ENCODE results near the gene C1QTNF1. TPM values are rescaled to one million over a fixed set of nuclear protein-coding genes. Genes with fewer than 3 reads are reported as not detected.
A peak's percentile ranks its signal among the peaks of the same experiment; 100 is the strongest.

The C1QTNF1 gene
- total and polyA plus RNA-seq, 9 of the 15 experiments (the other 6 are each of a cell fraction or from before 2014, with no cell fraction given): 0.09 TPM; not detected in 8

DNA sequence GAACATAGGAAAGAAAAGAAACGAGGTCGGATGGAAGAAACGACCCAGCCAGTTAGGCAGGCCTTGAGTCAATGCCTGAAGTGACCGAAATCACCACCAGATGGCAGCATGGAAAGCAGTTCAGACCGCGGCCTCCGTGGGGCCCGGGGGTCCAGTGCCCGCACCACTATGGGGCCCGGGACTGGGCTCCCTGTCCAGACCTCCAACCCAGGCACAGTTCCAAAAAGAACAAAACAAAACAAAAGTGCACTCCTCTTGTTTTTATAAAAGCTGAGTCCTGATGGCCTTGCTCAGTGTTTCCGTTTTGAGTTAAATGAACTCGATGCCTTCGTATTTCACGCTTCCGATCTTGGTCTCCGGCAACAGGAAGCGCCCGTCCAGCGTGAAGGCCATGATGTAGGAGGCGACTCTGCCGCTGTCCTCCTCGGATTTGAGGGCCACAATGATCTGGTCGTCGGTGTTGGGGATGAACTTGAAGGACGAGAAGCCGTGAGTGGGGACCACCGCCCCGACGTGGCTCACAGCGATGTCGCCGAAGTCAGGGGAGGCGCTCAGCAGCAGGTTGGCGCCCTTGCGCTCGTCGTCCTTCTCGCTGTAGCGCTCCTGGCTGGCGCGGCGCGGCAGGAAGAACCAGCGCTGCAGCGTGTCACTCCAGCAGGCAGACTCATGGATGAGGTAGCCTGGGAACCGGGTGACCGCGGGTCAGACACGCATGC lies 30.6 kb upstream of the C1QTNF1 start:
- no peak overlapping the region for H2AFZ ChIP-seq (ENCODE audit: low read depth, low read length)
- no peak overlapping the region; a peak in 1 of 4 replicates for H3K9ac ChIP-seq (ENCODE audit: insufficient read depth in 1 of 2, low read depth in 2 of 2, low read length in 2 of 2)
- FAIRE-seq (peak; percentile 85), DNase-seq (ENCODE audit: extremely low read depth in 1 of 4, low spot score in 3 of 4) (peak; percentile 62 to 69 (median 68)), ATAC-seq (peak; percentile 91)
- no TSS peak for BruUV-seq (replicated peaks)
- peaks cover 4 to 30% of the 10 kb centered on the region in 2 experiments; a peak in 4 of 5 replicates for H3K4me1 ChIP-seq (replicated peaks in 1 of 2; ENCODE audit: control insufficient read depth in 2 of 2, insufficient read depth in 2 of 2, low read length in 2 of 2)
- CTCF ChIA-PET (ENCODE audit: low intra/inter-chr PET ratio): no interaction called here
- intact Hi-C loops (cut with micrococcal nuclease): no loop called here
- H3K27me3 ChIP-seq (ENCODE audit: control insufficient read depth in 2 of 2, insufficient read depth in 2 of 2, low read length in 2 of 2): no peaks in the 10 kb centered on the region
- H3K9me3 ChIP-seq (replicated peaks; ENCODE audit: control insufficient read depth, insufficient read depth, low read depth, low read length): no peaks in the 10 kb centered on the region
- no peaks in the 10 kb centered on the region for H3K79me2 ChIP-seq (ENCODE audit: control insufficient read depth, insufficient read depth, low read length)
- no peak overlapping the region for H3K4me2 ChIP-seq (ENCODE audit: insufficient read depth, low read length)
- in situ Hi-C loops (cut with MboI): no loop called here
- H4K20me1 ChIP-seq (replicated peaks; ENCODE audit: control insufficient read depth, insufficient read depth, low read length): 0 out of 2 replicates have a peak, but pooled peaks cover 5% of the 10 kb centered on the region
- H3K9me1 ChIP-seq (ENCODE audit: control insufficient read depth, insufficient read depth, low read length): no peaks in the 10 kb centered on the region
- WGBS (ENCODE audit: insufficient coverage, low coverage, missing lambda C conversion rate): 74% methylated on average over 38 of the region's 49 CpGs
- no peak overlapping the region for H3K27ac ChIP-seq (ENCODE audit: extremely low read depth, low read depth, low read length)
- peaks cover 85% of the 10 kb centered on the region; the same call in 2 of the 3 replicates for H3K36me3 ChIP-seq (ENCODE audit: control insufficient read depth, insufficient read depth, low read length)
- H3K4me3 ChIP-seq: no peak overlapping the region
- POLR2A ChIA-PET: interaction anchor here (0.6 kb wide), 1 partner anchor 31 kb away, joined by 3 read pairs; no protein-coding TSS in a partner anchor
- no peak for TF ChIP-seq HDAC3 (IDR thresholded peaks at IDR 0.05; ENCODE audit: borderline replicate concordance, partially characterized antibody)
- no peak for TF ChIP-seq ILK (tag; IDR thresholded peaks at IDR 0.05; ENCODE audit: borderline replicate concordance, low read depth)
- 0 out of 2 replicates have a peak, but pooled peaks have one; percentile 17 for TF ChIP-seq GABPB1 (CRISPR knock-in tag; IDR thresholded peaks at IDR 0.05)
- no peak for TF ChIP-seq BACH1 (tag; IDR thresholded peaks at IDR 0.05)
- TF ChIP-seq TRIM28 (IDR thresholded peaks at IDR 0.05): peak; percentile 54; the same call in 1 of the 2 replicates
- TF ChIP-seq NFYB (IDR thresholded peaks at IDR 0.05; ENCODE audit: extremely low read depth, insufficient read length): no peak
- TF ChIP-seq, protein P1, sequence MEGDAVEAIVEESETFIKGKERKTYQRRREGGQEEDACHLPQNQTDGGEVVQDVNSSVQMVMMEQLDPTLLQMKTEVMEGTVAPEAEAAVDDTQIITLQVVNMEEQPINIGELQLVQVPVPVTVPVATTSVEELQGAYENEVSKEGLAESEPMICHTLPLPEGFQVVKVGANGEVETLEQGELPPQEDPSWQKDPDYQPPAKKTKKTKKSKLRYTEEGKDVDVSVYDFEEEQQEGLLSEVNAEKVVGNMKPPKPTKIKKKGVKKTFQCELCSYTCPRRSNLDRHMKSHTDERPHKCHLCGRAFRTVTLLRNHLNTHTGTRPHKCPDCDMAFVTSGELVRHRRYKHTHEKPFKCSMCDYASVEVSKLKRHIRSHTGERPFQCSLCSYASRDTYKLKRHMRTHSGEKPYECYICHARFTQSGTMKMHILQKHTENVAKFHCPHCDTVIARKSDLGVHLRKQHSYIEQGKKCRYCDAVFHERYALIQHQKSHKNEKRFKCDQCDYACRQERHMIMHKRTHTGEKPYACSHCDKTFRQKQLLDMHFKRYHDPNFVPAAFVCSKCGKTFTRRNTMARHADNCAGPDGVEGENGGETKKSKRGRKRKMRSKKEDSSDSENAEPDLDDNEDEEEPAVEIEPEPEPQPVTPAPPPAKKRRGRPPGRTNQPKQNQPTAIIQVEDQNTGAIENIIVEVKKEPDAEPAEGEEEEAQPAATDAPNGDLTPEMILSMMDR (IDR thresholded peaks at IDR 0.05 in 2 of 3, conservative IDR thresholded peaks at IDR 0.05 in 1 of 3; ENCODE audit: insufficient read depth in 2 of 3, low read depth in 1 of 3, low read length in 3 of 3): peak; percentile 70 to 83 (median 80)
- TF ChIP-seq, protein P2, sequence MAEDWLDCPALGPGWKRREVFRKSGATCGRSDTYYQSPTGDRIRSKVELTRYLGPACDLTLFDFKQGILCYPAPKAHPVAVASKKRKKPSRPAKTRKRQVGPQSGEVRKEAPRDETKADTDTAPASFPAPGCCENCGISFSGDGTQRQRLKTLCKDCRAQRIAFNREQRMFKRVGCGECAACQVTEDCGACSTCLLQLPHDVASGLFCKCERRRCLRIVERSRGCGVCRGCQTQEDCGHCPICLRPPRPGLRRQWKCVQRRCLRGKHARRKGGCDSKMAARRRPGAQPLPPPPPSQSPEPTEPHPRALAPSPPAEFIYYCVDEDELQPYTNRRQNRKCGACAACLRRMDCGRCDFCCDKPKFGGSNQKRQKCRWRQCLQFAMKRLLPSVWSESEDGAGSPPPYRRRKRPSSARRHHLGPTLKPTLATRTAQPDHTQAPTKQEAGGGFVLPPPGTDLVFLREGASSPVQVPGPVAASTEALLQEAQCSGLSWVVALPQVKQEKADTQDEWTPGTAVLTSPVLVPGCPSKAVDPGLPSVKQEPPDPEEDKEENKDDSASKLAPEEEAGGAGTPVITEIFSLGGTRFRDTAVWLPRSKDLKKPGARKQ (CRISPR knock-in tag; IDR thresholded peaks at IDR 0.05): peak; percentile 55; the same call in 1 of the 2 replicates

All from K562 (cell line).